Ovary (tissue), 9 donors: ENCODE data around the gene TCERG1L. TPM values are rescaled to one million over a fixed set of nuclear protein-coding genes. Genes with fewer than 3 reads are reported as not detected.

ENCODE experiments used
- DNase-seq, 5 donors: peaks; one replicate each; pipeline ENCODE4 v3.0.0-alpha.2; 2019 to 2020
- H3K27ac ChIP-seq, 2 donors: fragments of 200-600 bp; one replicate each; pipeline versions ENCODE4 v1.5.1 to v1.8.0; 2019 to 2022
- H3K27me3 ChIP-seq: fragments of 200-600 bp; one replicate; pipeline ENCODE4 v1.8.0; 2022
- H3K36me3 ChIP-seq: fragments of 200-600 bp; sonication (generic); one replicate; pipeline ENCODE4 v1.5.1; 2019
- H3K4me1 ChIP-seq: one replicate; pipeline ENCODE4 v1.8.1; 2013; ENCODE audit warnings: mild to moderate bottlenecking, moderate library complexity; ENCODE audit not compliant: insufficient read depth
- H3K4me3 ChIP-seq: fragments of 200-600 bp; sonication (generic); one replicate; pipeline ENCODE4 v1.5.1; 2017
- H3K9me3 ChIP-seq, 2 donors: fragments of 200-600 bp in 1 of 2; sonication (generic) in 1 of 2; one replicate each; pipeline versions ENCODE4 v1.5.1 to v1.8.1; 2013 to 2019; ENCODE audit warnings: mild to moderate bottlenecking in 1 of 2, moderate library complexity in 1 of 2
- CTCF ChIP-seq, 3 donors: fragments of 450-650 bp in 2 of 3; fragments of 200-600 bp in 1 of 3; IDR thresholded peaks; one replicate each; pipeline versions ENCODE4 v1.5.1 to v1.8.0; 2016 to 2022; ENCODE audit warnings: antibody characterized with exemption in 3 of 3, mild to moderate bottlenecking in 1 of 3
- EP300 ChIP-seq: sonication (generic); formaldehyde crosslinking; IDR thresholded peaks from one replicate; pipeline ENCODE4 v1.6.1; 2017; ENCODE audit warnings: antibody characterized with exemption
- POLR2A ChIP-seq: fragments of 450-650 bp; IDR thresholded peaks from one replicate; pipeline ENCODE4 v1.6.1; 2017; ENCODE audit warnings: antibody characterized with exemption, mild to moderate bottlenecking, moderate library complexity
- WGBS, 3 donors: extraction: QIAGEN DNeasy Blood & Tissue Kit in 1 of 3; methylation state at CpG; one replicate each; pipeline versions ENCODE4 v1.1.5 to v1.1.7; 2013 to 2017; 5-methylcytosine and 5-hydroxymethylcytosine counted together
- intact Hi-C, 4 donors: fragments of 100-400 bp; cut with DNase I; formaldehyde crosslinking; loops; one replicate each; pipeline versions ENCODE4 v1.11.0 to v1.15.1; 2022 to 2023
- polyA plus RNA-seq, 2 donors: library from polyadenylated mRNA; stranded (reverse); fragments of 200-250 nt in 1 of 2; fragments of 350-450 nt in 1 of 2; fragmentation: Illumina TruSeq in 1 of 2; extraction: RNeasy Lipid Tissue Mini Kit (QIAGEN cat#74804) in 1 of 2; gene quantifications; one replicate each; pipeline ENCODE4 v1.2.3, GENCODE V29; 2013 to 2014
- total RNA-seq, 7 donors: library from RNA; depleted of rRNA in 2 of 7; stranded (reverse); fragments of >200 nt in 2 of 7; fragmentation: NEBNext Ultra II Directional in 3 of 7; extraction: Animal tissue kit (Norgen Biotek cat#: 25700) in 3 of 7; gene quantifications; one replicate each; pipeline versions ENCODE4 v1.1.0 to v1.2.4, GENCODE V29; 2016 to 2023
- donor health status: DM: no; HTN: no; CAD: no; lungs with moderate emphysema.
- donor health status: DM: no; HTN: no; CAD: no.
- donor health status: Bipolar disorder and iron deficiency.
- donor health status: DM: yes; HTN: yes; CAD: no.
- donor health status: DM: no; HTN: no; CAD: no.
- donor health status: DM: yes; HTN: yes; CAD: no.

TCERG1L gene
- total and polyA plus RNA-seq, 9 donors = 1.1 to 8.0 (median 1.8) TPM

- Histone ChIP-seq H3K4me3 (no peak overlapping the region), H3K9me3 (no peaks in the 10 kb centered on the region), H3K4me1 (no peaks in the 10 kb centered on the region), H3K36me3 (no peaks in the 10 kb centered on the region), H3K27ac (no peak overlapping the region), H3K27me3 (no peaks in the 10 kb centered on the region)
- TF ChIP-seq CTCF (IDR thresholded peaks at IDR 0.05) = no peak
- TF ChIP-seq POLR2A = no peak
- no peak for TF ChIP-seq EP300
- DNase-seq = no peak
- 93% methylated on average over 14 to 16 of the region's 16 CpGs for WGBS, 3 donors
- intact Hi-C loops = no loop called here
Observed at GRCh38 chr10:131222986-131223385, 88.5 kb downstream of the TCERG1L start.

- no peak overlapping the region for H3K4me3 ChIP-seq
- H3K9me3 ChIP-seq = no peaks in the 10 kb centered on the region
- H3K36me3 ChIP-seq = no peaks in the 10 kb centered on the region
- intact Hi-C loops = no loop called here
- H3K4me1 ChIP-seq = no peaks in the 10 kb centered on the region
- TF ChIP-seq CTCF (IDR thresholded peaks at IDR 0.05) (no peak), EP300 (no peak), POLR2A (no peak)
- 91 to 93% (median 93%) methylated on average over 23 of the region's 23 CpGs for WGBS, 3 donors
- DNase-seq = no peak
- no peaks in the 10 kb centered on the region for H3K27me3 ChIP-seq
- no peak overlapping the region for H3K27ac ChIP-seq
Observed at GRCh38 chr10:131221632-131222277, 89.8 kb downstream of the TCERG1L start.

- no peaks in the 10 kb centered on the region for H3K4me1 ChIP-seq
- TF ChIP-seq POLR2A (no peak), EP300 (no peak)
- 78 to 95% (median 80%) methylated on average over 8 to 11 of the region's 11 CpGs for WGBS, 3 donors
- no peaks in the 10 kb centered on the region for H3K9me3 ChIP-seq
- no peak for DNase-seq
- H3K36me3 ChIP-seq = no peaks in the 10 kb centered on the region
- intact Hi-C loops = no loop called here
- no peak overlapping the region for H3K27ac ChIP-seq
- H3K27me3 ChIP-seq = no peaks in the 10 kb centered on the region
- H3K4me3 ChIP-seq = no peak overlapping the region
Observed at GRCh38 chr10:131220601-131221171, 90.8 kb downstream of the TCERG1L start.

GRCh38 chr10:131219955-131220489 is 91.5 kb downstream of the TCERG1L start:
- Histone ChIP-seq H3K27ac (no peak overlapping the region), H3K4me1 (no peaks in the 10 kb centered on the region), H3K27me3 (no peaks in the 10 kb centered on the region), H3K9me3 (no peaks in the 10 kb centered on the region), H3K4me3 (no peak overlapping the region), H3K36me3 (no peaks in the 10 kb centered on the region)
- intact Hi-C loops = no loop called here
- no peak for DNase-seq
- WGBS, 3 donors = 92 to 95% (median 92%) methylated on average over 13 to 15 of the region's 15 CpGs
- TF ChIP-seq POLR2A = no peak
- TF ChIP-seq CTCF (IDR thresholded peaks at IDR 0.05) = no peak
- TF ChIP-seq EP300 = no peak

DNA sequence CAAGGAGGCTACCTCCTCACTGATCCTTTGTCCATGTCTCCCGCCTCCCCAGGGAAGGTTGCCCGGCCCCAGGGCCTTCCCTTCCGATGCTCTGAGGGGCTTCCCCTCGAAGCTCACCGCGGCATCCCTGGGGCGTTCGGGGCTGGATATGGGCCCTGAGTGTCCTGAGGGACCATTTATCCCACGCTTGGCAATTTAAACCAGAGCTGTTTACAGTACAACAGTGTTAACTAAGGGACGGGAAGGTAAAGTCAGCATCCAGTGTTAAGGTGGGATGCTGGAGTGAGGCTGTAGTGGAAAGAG is 92.0 kb downstream of the TCERG1L start:
- no peaks in the 10 kb centered on the region for H3K27me3 ChIP-seq
- H3K4me1 ChIP-seq = no peaks in the 10 kb centered on the region
- no peak overlapping the region for H3K4me3 ChIP-seq
- no peak overlapping the region for H3K27ac ChIP-seq
- no peaks in the 10 kb centered on the region for H3K9me3 ChIP-seq
- no peaks in the 10 kb centered on the region for H3K36me3 ChIP-seq
- no peak for DNase-seq
- TF ChIP-seq POLR2A (no peak), CTCF (IDR thresholded peaks at IDR 0.05) (no peak), EP300 (no peak)
- intact Hi-C loops = no loop called here
- 92 to 95% (median 95%) methylated on average over 10 of the region's 10 CpGs for WGBS, 3 donors
